ENCODE data around the gene A2M.

Gene A2M

GRCh38 chr12:9037431-9037830 lies 78.3 kb downstream of the A2M start:
- Histone ChIP-seq H3K9ac (ENCODE audit: insufficient read length) (no peak overlapping the region), H3K36me3 (ENCODE audit: insufficient read depth, low read length) (no peaks in the 10 kb centered on the region), H3K4me3 (no peak overlapping the region), H3K9me3 (ENCODE audit: low read depth, low read length) (no peaks in the 10 kb centered on the region), H3K27ac (no peak overlapping the region)
- DNase-seq (ENCODE audit: low read depth, low spot score) = no peak
- TF ChIP-seq FOXP2 (optimal IDR thresholded peaks at IDR 0.05; ENCODE audit: control extremely low read depth, extremely low read length, insufficient read depth) (no peak), POLR2AphosphoS5 (IDR thresholded peaks at IDR 0.05; ENCODE audit: borderline replicate concordance, low read depth, low read length) (no peak), EZH2 (IDR thresholded peaks at IDR 0.05) (no peak)

GRCh38 chr12:9036227-9036626 lies 79.5 kb downstream of the A2M start:
- no peak for DNase-seq (ENCODE audit: low read depth, low spot score)
- TF ChIP-seq FOXP2 (optimal IDR thresholded peaks at IDR 0.05; ENCODE audit: control extremely low read depth, extremely low read length, insufficient read depth) (no peak), EZH2 (IDR thresholded peaks at IDR 0.05) (no peak), POLR2AphosphoS5 (IDR thresholded peaks at IDR 0.05; ENCODE audit: borderline replicate concordance, low read depth, low read length) (no peak)
- Histone ChIP-seq H3K36me3 (ENCODE audit: insufficient read depth, low read length) (no peaks in the 10 kb centered on the region), H3K9me3 (ENCODE audit: low read depth, low read length) (no peaks in the 10 kb centered on the region), H3K27ac (no peak overlapping the region), H3K4me3 (no peak overlapping the region), H3K9ac (ENCODE audit: insufficient read length) (no peak overlapping the region)

DNA sequence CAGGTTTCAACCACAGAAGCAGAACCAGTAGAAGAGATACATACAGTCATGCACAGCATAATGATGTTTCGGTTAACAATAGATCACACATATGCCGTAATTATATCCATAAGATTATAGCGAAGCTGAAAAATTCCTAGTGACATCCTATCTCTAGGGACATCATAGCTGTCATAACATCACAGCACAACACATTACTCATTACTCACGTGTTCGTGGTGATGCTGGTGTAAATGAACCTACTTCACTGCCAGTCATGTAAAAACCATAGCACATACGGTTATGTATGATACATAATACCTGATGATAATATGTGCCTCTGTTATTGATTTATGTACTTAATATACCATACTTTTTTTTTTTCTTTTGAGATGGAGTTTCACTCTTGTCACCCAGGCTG lies 81.6 kb downstream of the A2M start:
- TF ChIP-seq POLR2AphosphoS5 (IDR thresholded peaks at IDR 0.05; ENCODE audit: borderline replicate concordance, low read depth, low read length) (no peak), FOXP2 (optimal IDR thresholded peaks at IDR 0.05; ENCODE audit: control extremely low read depth, extremely low read length, insufficient read depth) (no peak), EZH2 (IDR thresholded peaks at IDR 0.05) (no peak)
- Histone ChIP-seq H3K4me3 (no peak overlapping the region), H3K36me3 (ENCODE audit: insufficient read depth, low read length) (no peaks in the 10 kb centered on the region), H3K27ac (no peak overlapping the region), H3K9me3 (ENCODE audit: low read depth, low read length) (no peaks in the 10 kb centered on the region), H3K9ac (ENCODE audit: insufficient read length) (no peak overlapping the region)
- DNase-seq (ENCODE audit: low read depth, low spot score) = no peak

- TF ChIP-seq FOXP2 (optimal IDR thresholded peaks at IDR 0.05; ENCODE audit: control extremely low read depth, extremely low read length, insufficient read depth) = no peak
- DNase-seq (ENCODE audit: low read depth, low spot score) = no peak
- Histone ChIP-seq H3K4me3 (no peak overlapping the region), H3K36me3 (ENCODE audit: insufficient read depth, low read length) (no peaks in the 10 kb centered on the region), H3K9me3 (ENCODE audit: low read depth, low read length) (no peaks in the 10 kb centered on the region), H3K27ac (no peak overlapping the region), H3K9ac (ENCODE audit: insufficient read length) (no peak overlapping the region)
Measured at GRCh38 chr12:9033265-9033887, 82.3 kb downstream of the A2M start.

DNA sequence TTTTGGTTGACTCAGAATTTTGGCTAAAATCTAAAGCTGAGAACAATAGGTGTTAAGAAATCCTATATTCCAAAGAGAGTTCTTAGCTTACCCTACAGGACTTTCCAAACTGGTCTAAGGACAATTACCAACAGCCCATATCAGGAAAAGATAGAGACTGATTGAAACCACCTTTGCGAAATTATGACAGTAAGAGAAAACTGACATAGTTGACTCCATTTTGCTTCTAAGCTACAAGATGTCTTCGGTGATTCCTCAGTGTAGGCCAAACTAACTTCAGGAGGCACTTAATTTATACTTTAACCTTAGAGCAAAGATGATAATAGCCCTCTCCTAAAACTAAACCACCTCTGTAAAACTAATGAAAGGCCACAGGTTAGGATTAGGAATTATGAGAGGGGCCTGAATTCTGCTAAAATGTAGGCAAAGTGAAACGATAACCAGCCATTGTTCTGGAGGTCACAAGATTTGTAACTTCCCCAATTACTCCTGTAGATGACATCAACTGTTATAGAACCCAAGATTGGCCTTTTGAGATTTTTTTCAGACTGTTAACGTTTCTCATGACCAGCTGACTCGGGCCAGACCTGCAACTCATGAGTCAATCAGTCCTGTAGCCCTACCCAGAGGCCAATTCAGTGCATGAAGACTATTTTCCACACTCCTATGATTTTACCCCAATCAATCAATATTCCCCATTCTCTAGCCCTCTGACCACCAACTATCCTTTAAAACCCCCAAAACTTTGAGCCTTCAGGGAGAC lies 83.3 kb downstream of the A2M start:
- TF ChIP-seq EZH2 (IDR thresholded peaks at IDR 0.05) (no peak), POLR2AphosphoS5 (IDR thresholded peaks at IDR 0.05; ENCODE audit: borderline replicate concordance, low read depth, low read length) (no peak), FOXP2 (optimal IDR thresholded peaks at IDR 0.05; ENCODE audit: control extremely low read depth, extremely low read length, insufficient read depth) (no peak)
- no peaks in the 10 kb centered on the region for H3K9me3 ChIP-seq (ENCODE audit: low read depth, low read length)
- no peak for DNase-seq (ENCODE audit: low read depth, low spot score)
- H3K36me3 ChIP-seq (ENCODE audit: insufficient read depth, low read length) = no peaks in the 10 kb centered on the region
- H3K4me3 ChIP-seq = no peak overlapping the region
- H3K27ac ChIP-seq = no peak overlapping the region
- H3K9ac ChIP-seq (ENCODE audit: insufficient read length) = no peak overlapping the region

GRCh38 chr12:9030776-9031175 lies 84.9 kb downstream of the A2M start:
- H3K9me3 ChIP-seq (ENCODE audit: low read depth, low read length) = no peaks in the 10 kb centered on the region
- no peak overlapping the region for H3K27ac ChIP-seq
- no peak overlapping the region for H3K4me3 ChIP-seq
- DNase-seq (ENCODE audit: low read depth, low spot score) = no peak
- H3K36me3 ChIP-seq (ENCODE audit: insufficient read depth, low read length) = no peaks in the 10 kb centered on the region
- TF ChIP-seq EZH2 (IDR thresholded peaks at IDR 0.05) (no peak), POLR2AphosphoS5 (IDR thresholded peaks at IDR 0.05; ENCODE audit: borderline replicate concordance, low read depth, low read length) (no peak), FOXP2 (optimal IDR thresholded peaks at IDR 0.05; ENCODE audit: control extremely low read depth, extremely low read length, insufficient read depth) (no peak)
- no peak overlapping the region for H3K9ac ChIP-seq (ENCODE audit: insufficient read length)

- H3K36me3 ChIP-seq (ENCODE audit: insufficient read depth, low read length) = no peaks in the 10 kb centered on the region
- TF ChIP-seq POLR2AphosphoS5 (IDR thresholded peaks at IDR 0.05; ENCODE audit: borderline replicate concordance, low read depth, low read length) = no peak
- TF ChIP-seq FOXP2 (optimal IDR thresholded peaks at IDR 0.05; ENCODE audit: control extremely low read depth, extremely low read length, insufficient read depth) = no peak
- TF ChIP-seq EZH2 (IDR thresholded peaks at IDR 0.05) = no peak
- no peaks in the 10 kb centered on the region for H3K9me3 ChIP-seq (ENCODE audit: low read depth, low read length)
- H3K4me3 ChIP-seq = no peak overlapping the region
- DNase-seq (ENCODE audit: low read depth, low spot score) = no peak
- no peak overlapping the region for H3K27ac ChIP-seq
- no peak overlapping the region for H3K9ac ChIP-seq (ENCODE audit: insufficient read length)
Measured at GRCh38 chr12:9027161-9028059, 88.3 kb downstream of the A2M start.

GRCh38 chr12:9024512-9024911 lies 91.2 kb downstream of the A2M start:
- Histone ChIP-seq H3K36me3 (ENCODE audit: insufficient read depth, low read length) (no peaks in the 10 kb centered on the region), H3K9me3 (ENCODE audit: low read depth, low read length) (no peaks in the 10 kb centered on the region), H3K4me3 (no peak overlapping the region), H3K9ac (ENCODE audit: insufficient read length) (no peak overlapping the region), H3K27ac (no peak overlapping the region)
- no peak for DNase-seq (ENCODE audit: low read depth, low spot score)
- no peak for TF ChIP-seq POLR2AphosphoS5 (IDR thresholded peaks at IDR 0.05; ENCODE audit: borderline replicate concordance, low read depth, low read length)
- TF ChIP-seq EZH2 (IDR thresholded peaks at IDR 0.05) = no peak

Measured in SK-N-MC (cell line).